ENCODE data around the gene ANKRD39. TPM values are rescaled to one million over a fixed set of nuclear protein-coding genes. Genes with fewer than 3 reads are reported as not detected.
A peak's percentile ranks its signal among the peaks of the same experiment; 100 is the strongest.

ANKRD39 gene
- total RNA-seq (10 to 100 TPM in 1 of 2 donors, 1 to 10 TPM in 1; 7.4 to 16.9 TPM), polyA plus RNA-seq (10 to 100 TPM; 15.5 to 15.7 TPM)
- long read RNA-seq, donor 1, transcript ANKRD39-201 (4 exons, 976 nt), result major isoform, 8 of 8 reads
- long read RNA-seq, donor 1, partial matches to known transcripts, result 0 of 8 reads
- long read RNA-seq, donor 1, other reads (novel, unspliced or antisense), result 0 of 8 reads
- long read RNA-seq, donor 2, transcript ANKRD39-201 (4 exons, 976 nt), result major isoform, 6 of 6 reads
- long read RNA-seq, donor 2, partial matches to known transcripts, result 0 of 6 reads
- long read RNA-seq, donor 2, other reads (novel, unspliced or antisense), result 0 of 6 reads
- long read RNA-seq, donor 3, partial matches to known transcripts, result 0 of 3 reads
- long read RNA-seq, donor 3, other reads (novel, unspliced or antisense), result 0 of 3 reads
- long read RNA-seq, donor 4, transcript ANKRD39-201 (4 exons, 976 nt), result major isoform, 6 of 6 reads
- long read RNA-seq, donor 4, partial matches to known transcripts, result 0 of 6 reads
- long read RNA-seq, donor 4, other reads (novel, unspliced or antisense), result 0 of 6 reads
- long read RNA-seq, donor 5, transcript ANKRD39-201 (4 exons, 976 nt), result major isoform, 7 of 7 reads
- long read RNA-seq, donor 5, partial matches to known transcripts, result 0 of 7 reads
- long read RNA-seq, donor 5, other reads (novel, unspliced or antisense), result 0 of 7 reads

GRCh38 chr2:96857667-96858372 lies at the start of gene ANKRD39:
Gene ANKRD39, minus strand, starts transcription at chr2:96858016. Its CDS starts 29 bp downstream, at chr2:96857987.
- DNase-seq, result peak; percentile 98 to 100 (median 99)
- peak; percentile 98 for ATAC-seq (ENCODE audit: insufficient read depth, low FRiP score)
- peak within 1 kb of the TSS; percentile 7 to 73 for H3K9ac ChIP-seq (ENCODE audit: insufficient read depth in 1 of 2, low read length in 2 of 2)
- H3K27ac ChIP-seq (ENCODE audit: low read depth in 1 of 2, low read length in 1 of 2), result peak within 1 kb of the TSS; percentile 76 to 91
- WGBS, 2 donors, result 0% methylated on average over 64 to 81 of the region's 81 CpGs
- TF ChIP-seq CTCF (IDR thresholded peaks at IDR 0.05; ENCODE audit: control extremely low read depth, extremely low read depth), result peak; percentile 93
- H3K27me3 ChIP-seq (ENCODE audit: control insufficient read depth in 3 of 3, insufficient read depth in 3 of 3, low read length in 2 of 3), result no peaks in the 10 kb centered on the region
- peak within 1 kb of the TSS; percentile 83 for H3K4me3 ChIP-seq
- no peaks in the 10 kb centered on the region for H3K9me3 ChIP-seq (ENCODE audit: control insufficient read depth in 4 of 4, insufficient read depth in 3 of 4, low read length in 3 of 4)
- H3K36me3 ChIP-seq (ENCODE audit: control insufficient read depth in 4 of 4, insufficient read depth in 4 of 4, low read length in 4 of 4), result peaks cover 0 to 24% (median 19%) of the 10 kb centered on the region in 4 donors
- H3K4me1 ChIP-seq (ENCODE audit: control insufficient read depth in 5 of 5, insufficient read depth in 5 of 5, low read length in 5 of 5), result peaks cover 0 to 29% (median 4%) of the 10 kb centered on the region in 5 donors

GRCh38 chr2:96906729-96907114 lies 48.9 kb upstream of the ANKRD39 start:
- Histone ChIP-seq H3K27ac (ENCODE audit: low read depth in 1 of 2, low read length in 1 of 2) (peak overlapping the region; percentile 29 to 85), H3K9ac (ENCODE audit: insufficient read depth in 1 of 2, low read length in 2 of 2) (peak overlapping the region in 1 of 2 donors; percentile 49), H3K4me3 (no peak overlapping the region), H3K36me3 (ENCODE audit: control insufficient read depth in 4 of 4, insufficient read depth in 4 of 4, low read length in 4 of 4) (no peaks in the 10 kb centered on the region), H3K9me3 (ENCODE audit: control insufficient read depth in 4 of 4, insufficient read depth in 3 of 4, low read length in 3 of 4) (no peaks in the 10 kb centered on the region), H3K27me3 (ENCODE audit: control insufficient read depth in 3 of 3, insufficient read depth in 3 of 3, low read length in 2 of 3) (no peaks in the 10 kb centered on the region), H3K4me1 (ENCODE audit: control insufficient read depth in 5 of 5, insufficient read depth in 5 of 5, low read length in 5 of 5) (peaks cover 8 to 21% (median 10%) of the 10 kb centered on the region in 5 donors)
- 64 to 82% methylated on average over 13 of the region's 13 CpGs for WGBS, 2 donors
- TF ChIP-seq CTCF (IDR thresholded peaks at IDR 0.05; ENCODE audit: control extremely low read depth, extremely low read depth), result no peak
- DNase-seq (peak; percentile 82 to 91 (median 86)), ATAC-seq (ENCODE audit: insufficient read depth, low FRiP score) (no peak)

GRCh38 chr2:96903815-96904214 lies 46.0 kb upstream of the ANKRD39 start:
- Histone ChIP-seq H3K27me3 (ENCODE audit: control insufficient read depth in 3 of 3, insufficient read depth in 3 of 3, low read length in 2 of 3) (no peaks in the 10 kb centered on the region), H3K4me1 (ENCODE audit: control insufficient read depth in 5 of 5, insufficient read depth in 5 of 5, low read length in 5 of 5) (peaks cover 4 to 25% (median 14%) of the 10 kb centered on the region in 5 donors), H3K9ac (ENCODE audit: insufficient read depth in 1 of 2, low read length in 2 of 2) (no peak overlapping the region), H3K4me3 (no peak overlapping the region), H3K9me3 (ENCODE audit: control insufficient read depth in 4 of 4, insufficient read depth in 3 of 4, low read length in 3 of 4) (peaks cover 0 to 2% (median 0%) of the 10 kb centered on the region in 4 donors), H3K27ac (ENCODE audit: low read depth in 1 of 2, low read length in 1 of 2) (no peak overlapping the region), H3K36me3 (ENCODE audit: control insufficient read depth in 4 of 4, insufficient read depth in 4 of 4, low read length in 4 of 4) (no peaks in the 10 kb centered on the region)
- WGBS, 2 donors, result 44 to 79% methylated on average over 7 of the region's 7 CpGs
- TF ChIP-seq CTCF (IDR thresholded peaks at IDR 0.05; ENCODE audit: control extremely low read depth, extremely low read depth), result no peak
- DNase-seq, result no peak
- no peak for ATAC-seq (ENCODE audit: insufficient read depth, low FRiP score)

Data from lung (tissue), 16 donors.